Activated T-cell treated with anti-CD3 and anti-CD28 coated beads for 4 hours (primary cell): Measurements from ENCODE around the gene U2AF2.

Experiments
- DNase-seq: peaks from one replicate; pipeline ENCODE4 v3.0.0-alpha.2; 2020

U2AF2 gene

DNA sequence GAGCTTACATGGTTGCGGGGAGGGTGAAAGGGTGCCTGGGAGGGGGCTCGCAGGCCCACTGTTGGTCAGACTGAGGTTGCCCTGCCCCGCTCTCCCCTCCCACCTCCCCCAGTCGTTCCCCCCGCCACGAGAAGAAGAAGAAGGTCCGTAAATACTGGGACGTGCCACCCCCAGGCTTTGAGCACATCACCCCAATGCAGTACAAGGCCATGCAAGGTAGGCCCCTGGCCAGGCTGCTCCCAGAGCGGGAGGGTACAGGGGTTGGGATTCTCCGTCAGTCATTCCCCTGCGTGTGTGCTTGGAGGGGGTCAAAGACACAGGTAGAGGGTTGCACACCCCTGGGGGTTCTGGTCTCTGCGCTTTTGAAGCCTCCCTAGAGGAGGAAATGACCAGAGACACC, 5.6 kb downstream of the U2AF2 start:
- no peak for DNase-seq

- DNase-seq = no peak
These were observed 6.2 kb downstream of the U2AF2 start for GRCh38 chr19:55660991-55661390.

DNA sequence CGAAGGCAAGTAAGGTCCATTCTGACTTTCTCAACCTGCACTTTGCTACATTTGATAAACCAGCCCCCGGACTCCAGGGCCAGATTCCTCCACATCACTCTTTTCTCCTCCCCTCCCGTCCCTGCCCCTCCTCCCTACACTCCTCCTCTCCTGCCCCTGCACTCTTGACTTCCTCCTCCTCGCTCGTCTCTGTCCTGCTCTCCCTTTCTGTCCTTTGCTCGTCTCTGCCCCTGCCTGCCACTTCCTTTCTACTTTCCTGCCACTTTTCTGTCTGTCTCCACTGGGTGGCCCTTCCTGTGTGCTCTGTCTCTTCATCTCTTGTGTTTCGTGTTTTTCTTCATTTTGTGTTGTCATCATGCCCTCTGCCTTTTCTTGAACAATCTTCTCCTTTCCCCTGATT, 7.0 kb downstream of the U2AF2 start:
- DNase-seq = no peak

DNA sequence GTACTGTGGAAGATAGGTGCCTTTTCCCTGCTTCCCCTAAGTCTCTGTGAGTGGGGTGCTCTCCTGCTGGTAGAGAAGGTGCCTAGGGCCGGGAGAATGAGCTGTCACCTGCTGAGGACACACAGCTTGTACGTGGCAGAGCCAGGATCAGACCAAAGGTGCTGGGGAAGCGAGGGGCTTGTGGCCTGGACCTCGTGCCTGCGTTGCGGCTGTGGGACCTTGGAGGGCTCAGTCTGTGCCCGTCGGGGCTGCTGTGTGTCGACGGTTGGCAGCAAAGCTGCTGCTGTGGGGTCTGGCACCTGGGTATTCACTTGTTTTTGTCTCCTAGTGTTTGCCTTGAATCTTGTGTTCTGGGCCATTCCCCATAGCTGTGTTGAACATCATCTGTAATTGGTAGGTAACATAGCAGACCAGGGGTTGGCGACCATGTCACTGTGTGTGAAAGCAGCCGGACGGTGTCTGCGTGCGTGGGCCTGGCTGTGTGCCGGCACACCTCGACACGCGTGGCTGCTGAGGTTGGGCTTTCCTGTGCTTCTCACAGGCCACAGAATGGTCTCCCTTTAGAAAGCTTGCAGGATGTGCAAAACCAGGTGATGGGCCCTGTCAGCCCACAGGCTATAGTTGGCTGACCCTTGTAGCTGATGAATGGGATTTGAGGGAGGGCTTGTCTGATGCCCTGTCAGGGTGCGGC, 9.2 kb downstream of the U2AF2 start:
- DNase-seq = no peak

GRCh38 chr19:55666343-55667005, 11.6 kb downstream of the U2AF2 start:
- no peak for DNase-seq

DNA sequence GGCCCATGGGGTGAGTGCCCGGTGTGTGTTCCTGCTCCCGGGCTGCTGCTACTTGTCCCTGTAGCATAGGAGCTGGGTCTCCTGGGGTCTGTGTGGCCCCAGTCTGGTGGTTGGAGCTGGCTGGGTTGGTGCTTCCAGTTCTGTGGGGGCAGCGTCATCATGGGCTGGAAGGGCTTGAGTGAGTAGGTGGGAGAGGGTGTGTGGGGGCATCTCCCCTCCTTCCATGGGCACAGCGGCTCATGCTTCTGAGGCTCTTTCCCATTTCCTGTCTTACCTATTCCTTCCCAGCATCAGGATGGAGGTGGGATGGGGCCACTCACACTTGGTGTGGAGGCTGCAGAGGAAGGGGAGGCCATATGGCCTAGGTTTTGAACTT, 12.2 kb downstream of the U2AF2 start:
- no peak for DNase-seq

GRCh38 chr19:55667511-55667910, 12.7 kb downstream of the U2AF2 start:
- DNase-seq = no peak

- DNase-seq = no peak
These were observed 13.1 kb downstream of the U2AF2 start for GRCh38 chr19:55667958-55668357.

DNA sequence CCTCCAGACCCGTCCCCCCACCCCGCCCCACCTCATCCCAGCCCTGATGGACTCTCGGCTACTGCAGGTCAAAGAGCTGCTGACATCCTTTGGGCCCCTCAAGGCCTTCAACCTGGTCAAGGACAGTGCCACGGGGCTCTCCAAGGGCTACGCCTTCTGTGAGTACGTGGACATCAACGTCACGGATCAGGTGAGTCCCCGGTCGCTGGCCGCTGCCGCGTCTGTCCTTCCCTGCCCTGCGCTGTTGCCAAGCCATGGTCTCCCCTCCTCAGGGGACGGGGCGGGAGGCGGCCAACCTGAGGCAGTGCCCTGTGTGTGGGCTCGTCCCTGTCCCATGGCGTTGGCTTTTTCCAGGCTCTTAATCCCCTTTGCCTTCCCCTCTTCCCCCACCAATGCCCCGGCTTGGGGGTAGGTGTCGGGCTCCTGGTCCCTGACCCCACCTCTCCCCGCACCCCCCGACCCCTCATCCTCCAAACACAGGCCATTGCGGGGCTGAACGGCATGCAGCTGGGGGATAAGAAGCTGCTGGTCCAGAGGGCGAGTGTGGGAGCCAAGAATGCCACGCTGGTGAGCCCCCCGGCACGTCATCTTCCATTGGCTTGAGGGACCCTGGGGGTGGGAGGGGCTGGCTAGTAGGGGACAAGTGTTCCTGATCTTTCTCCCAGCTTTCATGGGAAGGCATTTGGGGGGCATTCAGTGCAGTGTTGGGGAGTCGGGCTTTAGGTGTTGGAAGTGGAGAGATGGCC, 13.9 kb downstream of the U2AF2 start:
- DNase-seq = no peak

DNA sequence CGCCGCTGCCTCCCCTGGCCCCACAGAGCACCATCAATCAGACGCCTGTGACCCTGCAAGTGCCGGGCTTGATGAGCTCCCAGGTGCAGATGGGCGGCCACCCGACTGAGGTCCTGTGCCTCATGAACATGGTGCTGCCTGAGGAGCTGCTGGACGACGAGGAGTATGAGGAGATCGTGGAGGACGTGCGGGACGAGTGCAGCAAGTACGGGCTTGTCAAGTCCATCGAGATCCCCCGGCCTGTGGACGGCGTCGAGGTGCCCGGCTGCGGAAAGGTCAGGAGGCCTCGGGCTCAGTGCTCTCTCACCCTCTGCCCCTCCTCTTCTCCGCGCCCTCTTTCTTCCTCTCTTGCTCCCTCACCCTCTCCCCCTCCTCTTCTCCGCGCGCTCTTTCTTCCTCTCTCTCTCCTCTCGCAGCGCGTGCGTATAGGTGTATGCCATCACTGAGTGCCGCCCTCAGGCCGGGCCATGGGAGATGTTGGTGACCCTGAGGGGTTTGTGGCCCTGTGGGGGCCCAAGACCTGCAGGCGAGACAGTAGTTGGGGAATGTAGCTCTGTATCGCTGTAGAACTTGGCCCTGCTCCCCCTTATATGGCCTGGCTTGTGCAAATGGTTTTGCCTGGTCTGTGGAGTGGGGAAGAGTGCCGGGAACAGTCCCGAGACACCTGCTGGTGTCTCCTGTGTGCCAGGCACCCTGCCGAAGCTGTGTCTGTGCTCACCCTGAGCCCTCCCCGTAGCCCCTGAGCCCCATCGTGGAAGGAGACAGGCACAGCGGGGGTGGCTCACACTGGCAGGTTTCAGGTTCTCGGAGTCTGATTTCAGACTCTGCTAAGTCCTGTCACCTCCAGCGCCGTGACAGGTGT, 14.8 kb downstream of the U2AF2 start:
- no peak for DNase-seq

DNA sequence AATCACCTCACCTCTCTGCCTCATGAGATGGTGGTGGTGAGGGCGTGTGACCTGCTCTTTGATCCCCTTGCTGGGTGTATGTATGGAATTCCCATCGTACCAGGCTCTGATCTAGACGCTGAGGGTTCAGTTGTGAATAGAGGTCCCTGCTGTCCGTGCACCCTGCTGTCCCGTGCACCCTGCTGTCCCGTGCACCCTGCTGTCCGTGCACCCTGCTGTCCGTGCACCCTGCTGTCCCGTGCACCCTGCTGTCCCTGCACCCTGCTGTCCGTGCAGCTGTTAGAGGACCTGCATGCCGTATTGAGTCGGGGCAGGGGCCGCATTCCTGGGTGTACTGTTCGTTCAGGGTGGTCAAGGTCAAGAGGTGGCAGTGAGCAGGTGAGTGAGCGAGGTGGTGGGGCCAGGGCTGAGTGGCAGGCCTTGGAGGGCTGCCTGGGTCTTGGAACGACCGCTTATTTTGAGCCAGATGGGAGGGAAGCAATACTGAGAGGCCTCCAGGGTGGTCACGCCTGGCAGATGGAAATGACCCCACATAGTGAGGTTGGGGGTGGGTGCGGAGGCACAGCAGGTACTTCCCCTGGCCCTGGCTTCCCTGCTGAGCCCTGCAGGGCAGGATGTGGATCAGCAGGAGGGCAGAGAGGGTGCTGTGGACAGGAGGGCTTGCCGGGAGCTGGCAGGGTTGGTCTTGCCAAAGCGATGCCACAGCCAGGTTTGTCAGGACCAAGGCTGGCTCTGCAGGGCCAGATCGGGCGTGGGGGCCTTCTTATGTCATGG, 15.6 kb downstream of the U2AF2 start:
- no peak for DNase-seq

GRCh38 chr19:55671054-55671378, 16.2 kb downstream of the U2AF2 start:
- no peak for DNase-seq

DNA sequence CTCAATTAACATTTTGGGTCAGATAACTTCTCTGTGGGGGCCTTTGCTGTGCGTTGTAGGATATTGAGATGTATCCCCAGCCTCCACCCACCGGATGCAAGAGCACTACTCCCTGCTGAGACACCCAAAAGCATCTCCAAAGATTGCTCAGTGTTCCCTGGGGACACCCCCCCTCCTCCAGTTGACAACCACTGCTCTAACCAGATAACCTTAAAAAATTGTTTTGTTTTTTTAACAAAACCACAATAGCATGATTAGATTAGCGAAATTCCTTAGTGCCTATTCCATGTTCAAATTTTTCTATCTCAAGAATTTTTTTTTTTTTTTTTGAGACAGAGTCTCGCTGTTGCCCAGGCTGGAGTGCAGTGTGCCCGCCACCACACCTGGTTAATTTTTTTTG, 17.6 kb downstream of the U2AF2 start:
- no peak for DNase-seq

GRCh38 chr19:55673465-55673864, 18.6 kb downstream of the U2AF2 start:
- DNase-seq = no peak

DNA sequence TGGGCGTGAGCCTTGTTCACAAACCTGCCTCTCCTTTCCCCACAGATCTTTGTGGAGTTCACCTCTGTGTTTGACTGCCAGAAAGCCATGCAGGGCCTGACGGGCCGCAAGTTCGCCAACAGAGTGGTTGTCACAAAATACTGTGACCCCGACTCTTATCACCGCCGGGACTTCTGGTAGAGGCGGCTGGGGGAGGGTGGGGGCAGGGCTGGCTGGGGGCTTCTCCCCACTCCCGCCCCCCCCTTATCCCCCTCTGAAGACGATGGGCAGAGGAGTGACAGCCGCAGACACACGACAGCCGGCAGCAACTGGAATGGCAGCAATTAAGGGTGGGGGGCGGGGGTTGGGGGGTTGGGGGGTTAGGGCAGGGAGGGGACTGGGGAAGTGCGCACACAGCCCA, 19.1 kb downstream of the U2AF2 start:
- DNase-seq = no peak

GRCh38 chr19:55674459-55674840, 19.6 kb downstream of the U2AF2 start:
- DNase-seq = no peak

DNA sequence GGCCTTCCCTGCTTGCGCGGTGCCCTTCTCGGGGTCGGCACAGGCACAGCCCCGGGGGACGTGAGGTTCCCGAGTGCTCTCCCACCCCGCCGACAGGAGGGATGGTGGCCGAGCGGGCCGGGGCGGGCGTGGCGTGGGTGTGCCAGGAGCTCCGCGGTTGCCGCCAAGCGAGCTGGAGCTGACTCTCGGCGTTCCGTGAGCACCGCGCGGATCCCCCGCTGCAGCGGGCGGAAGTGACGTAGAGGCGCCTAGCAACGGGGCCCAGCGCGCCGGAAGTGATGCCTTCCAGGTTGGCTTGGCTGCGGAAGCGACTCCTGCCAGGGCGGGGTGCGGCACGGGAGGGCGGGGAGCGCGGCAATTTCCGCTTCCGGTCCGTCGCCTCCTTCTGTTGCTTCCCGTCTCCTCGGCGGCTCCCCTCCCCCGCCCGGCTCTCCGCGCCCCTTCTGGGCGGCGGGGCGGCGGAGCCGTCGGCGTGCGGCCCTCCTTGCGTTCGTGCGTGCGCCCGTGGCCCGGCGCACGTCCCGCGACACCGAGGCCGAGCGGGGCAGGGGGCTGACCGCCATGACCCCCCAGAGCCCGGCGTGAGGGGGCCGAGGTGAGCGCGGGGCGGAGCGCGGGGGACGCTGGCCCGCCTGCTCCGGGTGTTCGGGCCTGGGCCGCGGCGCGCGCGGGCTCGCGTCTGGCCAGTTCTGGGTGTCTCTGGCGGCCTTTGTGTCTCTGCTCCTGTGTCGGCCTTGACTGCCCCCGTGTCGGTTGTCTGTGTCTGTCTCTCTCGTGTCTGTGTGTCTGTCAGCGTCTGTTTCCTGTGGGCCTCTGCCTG, 20.2 kb downstream of the U2AF2 start, which contains the start of gene EPN1:
Gene EPN1 (plus strand): TSS at position 386 of the 820 bp plus-strand sequence. CDS start 3,402 bp downstream, outside the sequence.
- DNase-seq = peak; percentile 95

- no peak for DNase-seq
These were observed 21.0 kb downstream of the U2AF2 start for GRCh38 chr19:55675661-55676354.

- DNase-seq = no peak
These were observed 21.5 kb downstream of the U2AF2 start for GRCh38 chr19:55676383-55676782.

DNA sequence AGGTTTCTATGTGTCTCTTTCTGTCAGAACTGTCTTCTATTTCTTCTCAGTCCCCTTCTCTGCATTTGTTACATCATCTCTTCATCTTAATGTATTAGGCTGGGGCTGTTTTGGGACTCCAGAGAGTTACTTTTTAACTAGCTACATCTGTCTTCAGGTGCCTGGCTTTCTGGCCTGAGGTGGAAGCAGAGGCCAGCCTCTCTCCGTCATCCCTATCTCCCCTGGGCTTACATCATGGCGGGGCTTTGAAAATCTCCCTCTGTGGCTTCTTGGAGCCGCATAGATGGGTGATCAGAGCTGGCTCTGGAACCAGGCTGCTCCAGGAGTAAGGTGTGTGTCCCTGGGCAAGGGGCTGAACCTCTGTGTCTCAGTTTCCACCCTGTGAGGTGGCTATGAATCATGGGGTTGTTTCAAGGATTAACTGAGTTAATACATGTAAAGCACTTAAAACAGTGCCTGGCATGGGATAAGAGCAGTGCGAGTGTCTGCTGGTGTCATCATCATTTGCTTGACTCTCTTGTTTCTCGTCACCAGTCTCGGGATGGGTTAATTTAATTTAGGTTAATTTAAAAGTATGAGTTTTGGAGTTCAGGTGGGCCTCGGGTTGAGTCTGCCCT, 22.2 kb downstream of the U2AF2 start:
- DNase-seq = no peak
